Sigmoid colon (tissue), 4 donors: Measurements from ENCODE around the gene BTAF1.

Source experiments
- EP300 ChIP-seq, 4 donors: sonication (generic); formaldehyde crosslinking; IDR thresholded peaks; one replicate each; pipeline ENCODE4 v1.6.1; 2017; ENCODE audit warnings: antibody characterized with exemption in 4 of 4
- POLR2A ChIP-seq, 2 donors: fragments of 450-650 bp; IDR thresholded peaks; one replicate each; pipeline ENCODE4 v1.6.1; 2016; ENCODE audit warnings: antibody characterized with exemption in 2 of 2, mild to moderate bottlenecking in 2 of 2, moderate library complexity in 2 of 2
- POLR2AphosphoS5 ChIP-seq, 4 donors: sonication (generic); formaldehyde crosslinking; IDR thresholded peaks; one replicate each; pipeline ENCODE4 v1.6.1; 2017; ENCODE audit warnings: antibody characterized with exemption in 4 of 4
- TF ChIP-seq, protein P1 (sequence below), 4 experiments: fragments of 450-650 bp in 3 of 4; fragments of 200-600 bp in 1 of 4; IDR thresholded peaks; one replicate each; pipeline ENCODE4 v1.5.1; 2016 to 2019; ENCODE audit warnings: antibody characterized with exemption in 4 of 4, mild to moderate bottlenecking in 3 of 4, moderate library complexity in 2 of 4

DNA sequence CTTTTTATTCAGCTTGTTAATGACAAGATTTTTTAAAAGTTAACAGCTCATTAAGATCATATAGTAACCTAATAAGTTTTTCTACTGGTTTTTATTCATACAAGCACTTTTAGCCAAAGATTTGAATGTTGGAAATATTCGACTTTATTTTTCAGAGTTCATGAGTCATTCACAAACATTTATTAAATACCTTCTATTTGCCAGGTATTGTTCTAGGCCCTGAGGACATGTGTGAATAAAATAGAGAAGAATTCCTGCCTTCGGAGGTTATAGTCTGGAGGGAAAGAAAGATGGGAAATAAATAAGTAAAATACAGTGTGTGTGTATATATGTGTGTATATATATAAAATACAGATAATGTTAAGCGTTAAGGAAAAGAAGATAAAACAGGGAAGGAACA lies 31.5 kb downstream of the BTAF1 start:
- TF ChIP-seq, protein P1, sequence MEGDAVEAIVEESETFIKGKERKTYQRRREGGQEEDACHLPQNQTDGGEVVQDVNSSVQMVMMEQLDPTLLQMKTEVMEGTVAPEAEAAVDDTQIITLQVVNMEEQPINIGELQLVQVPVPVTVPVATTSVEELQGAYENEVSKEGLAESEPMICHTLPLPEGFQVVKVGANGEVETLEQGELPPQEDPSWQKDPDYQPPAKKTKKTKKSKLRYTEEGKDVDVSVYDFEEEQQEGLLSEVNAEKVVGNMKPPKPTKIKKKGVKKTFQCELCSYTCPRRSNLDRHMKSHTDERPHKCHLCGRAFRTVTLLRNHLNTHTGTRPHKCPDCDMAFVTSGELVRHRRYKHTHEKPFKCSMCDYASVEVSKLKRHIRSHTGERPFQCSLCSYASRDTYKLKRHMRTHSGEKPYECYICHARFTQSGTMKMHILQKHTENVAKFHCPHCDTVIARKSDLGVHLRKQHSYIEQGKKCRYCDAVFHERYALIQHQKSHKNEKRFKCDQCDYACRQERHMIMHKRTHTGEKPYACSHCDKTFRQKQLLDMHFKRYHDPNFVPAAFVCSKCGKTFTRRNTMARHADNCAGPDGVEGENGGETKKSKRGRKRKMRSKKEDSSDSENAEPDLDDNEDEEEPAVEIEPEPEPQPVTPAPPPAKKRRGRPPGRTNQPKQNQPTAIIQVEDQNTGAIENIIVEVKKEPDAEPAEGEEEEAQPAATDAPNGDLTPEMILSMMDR (IDR thresholded peaks at IDR 0.05), result no peak
- TF ChIP-seq POLR2AphosphoS5 (IDR thresholded peaks at IDR 0.05) (no peak), POLR2A (IDR thresholded peaks at IDR 0.05) (no peak), EP300 (IDR thresholded peaks at IDR 0.05) (no peak)
